ENCODE results near the gene GAS2L3. TPM values are rescaled to one million over a fixed set of nuclear protein-coding genes. Genes with fewer than 3 reads are reported as not detected.

The GAS2L3 gene
- total RNA-seq, 1 donor from 2014 or later: 23.7 TPM

- DNase-seq (ENCODE audit: low read depth): no peak
Measured at GRCh38 chr12:100661300-100661951, 87.9 kb downstream of the GAS2L3 start.

GRCh38 chr12:100666588-100666987, 93.1 kb downstream of the GAS2L3 start:
- DNase-seq (ENCODE audit: low read depth): no peak

GRCh38 chr12:100668945-100669536, 95.6 kb downstream of the GAS2L3 start:
- peak; percentile 57 for DNase-seq (ENCODE audit: low read depth)

GRCh38 chr12:100669922-100670321, 96.4 kb downstream of the GAS2L3 start:
- no peak for DNase-seq (ENCODE audit: low read depth)

- no peak for DNase-seq (ENCODE audit: low read depth)
Measured at GRCh38 chr12:100671396-100672074, 98.1 kb downstream of the GAS2L3 start.

GRCh38 chr12:100672075-100672592, 98.7 kb downstream of the GAS2L3 start:
- no peak for DNase-seq (ENCODE audit: low read depth)

- peak; percentile 33 for DNase-seq (ENCODE audit: low read depth)
Measured at GRCh38 chr12:100674036-100674888, 100.8 kb downstream of the GAS2L3 start.

Other genes with a start within 250 kb of the GAS2L3 start
- gene SLC17A8, start 216.6 kb upstream of the GAS2L3 start, total RNA-seq: under 0.01 and 0.30 TPM in 2 replicates
- gene NR1H4, start 99.8 kb upstream of the GAS2L3 start, total RNA-seq: 15.5 and 60.5 TPM in 2 replicates
- 2.1 and 4.0 TPM in 2 replicates for gene ANO4, start 221.1 kb downstream of the GAS2L3 start, total RNA-seq